CD14-positive monocyte (primary cell): ENCODE results near the gene CDH3. TPM values are rescaled to one million over a fixed set of nuclear protein-coding genes. Genes with fewer than 3 reads are reported as not detected.

Source experiments
- DNase-seq, 3 donors: peaks; one replicate each; pipeline ENCODE4 v3.0.0-alpha.2; 2011 to 2022
- H2AFZ ChIP-seq: 2 replicates; pipeline ENCODE4 v1.6.0; 2012; ENCODE audit warnings: mild to moderate bottlenecking, low read depth, low read length, inconsistent platforms; ENCODE audit not compliant: insufficient read depth, poor library complexity, severe bottlenecking
- H3K27ac ChIP-seq, 2 donors: 1 replicate in 1 of 2; 2 replicates in 1 of 2; pipeline ENCODE4 v1.5.1; 2012 to 2013; ENCODE audit warnings: low read length in 2 of 2, control low read depth in 1 of 2, inconsistent platforms in 1 of 2, low read depth in 1 of 2, mild to moderate bottlenecking in 1 of 2
- H3K27me3 ChIP-seq, 2 donors: one replicate each; pipeline versions ENCODE4 v1.6.0 to v1.6.1; 2011 to 2013; ENCODE audit warnings: low read length in 2 of 2; ENCODE audit not compliant: control insufficient read depth in 2 of 2, insufficient read depth in 2 of 2
- H3K36me3 ChIP-seq, 2 donors: replicated peaks in 1 of 2; 1 replicate in 1 of 2; 2 replicates in 1 of 2; pipeline versions ENCODE4 v1.5.1 to v1.6.1; 2012 to 2013; ENCODE audit warnings: low read length in 2 of 2, control low read depth in 1 of 2, inconsistent platforms in 1 of 2, mild to moderate bottlenecking in 1 of 2; ENCODE audit not compliant: insufficient read depth in 2 of 2, control insufficient read depth in 1 of 2
- H3K4me1 ChIP-seq, 2 donors: 1 replicate in 1 of 2; 2 replicates in 1 of 2; pipeline versions ENCODE4 v1.5.1 to v1.6.1; 2012 to 2013; ENCODE audit warnings: low read length in 2 of 2, control low read depth in 1 of 2, inconsistent platforms in 1 of 2, mild to moderate bottlenecking in 1 of 2, moderate library complexity in 1 of 2; ENCODE audit not compliant: insufficient read depth in 2 of 2, control insufficient read depth in 1 of 2
- H3K4me2 ChIP-seq: replicated peaks from 2 replicates; pipeline ENCODE3; 2012; ENCODE audit warnings: low read length, moderate library complexity, mild to moderate bottlenecking; ENCODE audit not compliant: poor library complexity, severe bottlenecking; ENCODE audit errors: extremely low read depth
- H3K4me3 ChIP-seq, 3 experiments: fragments of 200-600 bp in 1 of 3; sonication (generic) in 1 of 3; replicated peaks in 1 of 3; 1 replicate in 2 of 3; 2 replicates in 1 of 3; pipeline ENCODE4 v1.5.1; 2011 to 2013; ENCODE audit warnings: low read length in 3 of 3, mild to moderate bottlenecking in 3 of 3, control low read depth in 2 of 3, low read depth in 2 of 3, inconsistent platforms in 1 of 3, moderate library complexity in 1 of 3
- H3K79me2 ChIP-seq: 2 replicates; pipeline ENCODE4 v1.6.0; 2012; ENCODE audit warnings: mild to moderate bottlenecking, control low read depth, inconsistent platforms, low read length, moderate library complexity; ENCODE audit not compliant: insufficient read depth
- H3K9ac ChIP-seq: 2 replicates; pipeline ENCODE4 v1.6.0; 2017; ENCODE audit warnings: low read length, mild to moderate bottlenecking; ENCODE audit not compliant: insufficient read depth, poor library complexity, severe bottlenecking
- H3K9me3 ChIP-seq, 2 donors: replicated peaks in 1 of 2; 1 replicate in 1 of 2; 2 replicates in 1 of 2; pipeline versions ENCODE4 v1.5.1 to v1.6.1; 2012 to 2013; ENCODE audit warnings: low read length in 2 of 2, control low read depth in 1 of 2; ENCODE audit not compliant: control insufficient read depth in 1 of 2, insufficient read depth in 1 of 2
- H4K20me1 ChIP-seq: 2 replicates; pipeline ENCODE4 v1.6.0; 2012; ENCODE audit warnings: mild to moderate bottlenecking, low read length, control low read depth, moderate library complexity; ENCODE audit not compliant: insufficient read depth
- H3K27ac Mint-ChIP-seq, 7 donors: one replicate each; pipeline ENCODE4 v1.8.0; 2020; ENCODE audit warnings: mild to moderate bottlenecking in 7 of 7, mixed read lengths in 7 of 7, moderate library complexity in 6 of 7, inconsistent platforms in 2 of 7
- H3K27me3 Mint-ChIP-seq, 3 donors: one replicate each; pipeline ENCODE4 v1.8.0; 2021 to 2022; ENCODE audit warnings: low read depth in 3 of 3, mild to moderate bottlenecking in 3 of 3, mixed read lengths in 3 of 3, moderate library complexity in 3 of 3, inconsistent platforms in 1 of 3
- H3K36me3 Mint-ChIP-seq, 2 donors: one replicate each; pipeline ENCODE4 v1.8.0; 2020; ENCODE audit warnings: mixed read lengths in 2 of 2, inconsistent platforms in 1 of 2, mild to moderate bottlenecking in 1 of 2
- H3K4me1 Mint-ChIP-seq: one replicate; pipeline ENCODE4 v1.8.0; 2020; ENCODE audit warnings: mild to moderate bottlenecking, mixed read lengths
- H3K4me3 Mint-ChIP-seq, 2 donors: one replicate each; pipeline ENCODE4 v1.8.0; 2020; ENCODE audit warnings: mild to moderate bottlenecking in 2 of 2, mixed read lengths in 2 of 2, moderate library complexity in 1 of 2
- H3K9me3 Mint-ChIP-seq, 7 donors: one replicate each; pipeline ENCODE4 v1.8.0; 2020 to 2022; ENCODE audit warnings: mixed read lengths in 7 of 7, mild to moderate bottlenecking in 6 of 7, moderate library complexity in 6 of 7, inconsistent platforms in 2 of 7
- WGBS: methylation state at CpG from one replicate; pipeline ENCODE4 v1.1.5; 2013; ENCODE audit warnings: missing lambda C conversion rate; ENCODE audit not compliant: insufficient coverage; 5-methylcytosine and 5-hydroxymethylcytosine counted together
- intact Hi-C, 2 donors: fragments of 100-400 bp; cut with micrococcal nuclease; formaldehyde crosslinking; loops; one replicate each; pipeline versions ENCODE4 v1.15.0 to v1.15.1; 2023
- polyA plus RNA-seq, 3 donors: library from polyadenylated mRNA; depleted of rRNA in 1 of 3; unstranded in 2 of 3; stranded (reverse) in 1 of 3; fragments of 300-500 nt in 2 of 3; fragments of >200 nt in 1 of 3; fragmentation: Illumina TruSeq in 2 of 3; gene quantifications; 1 replicate in 2 of 3; 2 replicates in 1 of 3; pipeline ENCODE4 v1.2.3, GENCODE V29; 2012 to 2021
- TF ChIP-seq, protein P1 (sequence below): fragments of 200-600 bp; IDR thresholded peaks from one replicate; pipeline ENCODE4 v1.8.0; 2022; ENCODE audit warnings: antibody characterized with exemption, mild to moderate bottlenecking

CDH3 gene
- polyA plus RNA-seq, 3 donors = not detected

GRCh38 chr16:68658974-68659360, 13.9 kb downstream of the CDH3 start:
- Mint-ChIP-seq H3K9me3 (peaks cover 0 to 5% (median 0%) of the 10 kb centered on the region in 7 donors), H3K27ac (no peak overlapping the region), H3K4me1 (no peaks in the 10 kb centered on the region), H3K27me3 (peaks cover 9 to 25% (median 24%) of the 10 kb centered on the region in 3 donors), H3K4me3 (no peak overlapping the region), H3K36me3 (no peaks in the 10 kb centered on the region)
- Histone ChIP-seq H3K9ac (no peak overlapping the region), H3K79me2 (no peaks in the 10 kb centered on the region), H3K27me3 (no peaks in the 10 kb centered on the region), H3K4me1 (no peaks in the 10 kb centered on the region), H3K4me2 (no peak overlapping the region), H4K20me1 (no peaks in the 10 kb centered on the region), H3K9me3 (no peaks in the 10 kb centered on the region), H3K36me3 (no peaks in the 10 kb centered on the region), H3K4me3 (no peak overlapping the region), H3K27ac (no peak overlapping the region), H2AFZ (no peak overlapping the region)
- no CpG with 5 or more reads among the region's 1 CpG for WGBS
- intact Hi-C loops = no loop called here
- no peak for DNase-seq
- TF ChIP-seq, protein P1, sequence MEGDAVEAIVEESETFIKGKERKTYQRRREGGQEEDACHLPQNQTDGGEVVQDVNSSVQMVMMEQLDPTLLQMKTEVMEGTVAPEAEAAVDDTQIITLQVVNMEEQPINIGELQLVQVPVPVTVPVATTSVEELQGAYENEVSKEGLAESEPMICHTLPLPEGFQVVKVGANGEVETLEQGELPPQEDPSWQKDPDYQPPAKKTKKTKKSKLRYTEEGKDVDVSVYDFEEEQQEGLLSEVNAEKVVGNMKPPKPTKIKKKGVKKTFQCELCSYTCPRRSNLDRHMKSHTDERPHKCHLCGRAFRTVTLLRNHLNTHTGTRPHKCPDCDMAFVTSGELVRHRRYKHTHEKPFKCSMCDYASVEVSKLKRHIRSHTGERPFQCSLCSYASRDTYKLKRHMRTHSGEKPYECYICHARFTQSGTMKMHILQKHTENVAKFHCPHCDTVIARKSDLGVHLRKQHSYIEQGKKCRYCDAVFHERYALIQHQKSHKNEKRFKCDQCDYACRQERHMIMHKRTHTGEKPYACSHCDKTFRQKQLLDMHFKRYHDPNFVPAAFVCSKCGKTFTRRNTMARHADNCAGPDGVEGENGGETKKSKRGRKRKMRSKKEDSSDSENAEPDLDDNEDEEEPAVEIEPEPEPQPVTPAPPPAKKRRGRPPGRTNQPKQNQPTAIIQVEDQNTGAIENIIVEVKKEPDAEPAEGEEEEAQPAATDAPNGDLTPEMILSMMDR = no peak

DNA sequence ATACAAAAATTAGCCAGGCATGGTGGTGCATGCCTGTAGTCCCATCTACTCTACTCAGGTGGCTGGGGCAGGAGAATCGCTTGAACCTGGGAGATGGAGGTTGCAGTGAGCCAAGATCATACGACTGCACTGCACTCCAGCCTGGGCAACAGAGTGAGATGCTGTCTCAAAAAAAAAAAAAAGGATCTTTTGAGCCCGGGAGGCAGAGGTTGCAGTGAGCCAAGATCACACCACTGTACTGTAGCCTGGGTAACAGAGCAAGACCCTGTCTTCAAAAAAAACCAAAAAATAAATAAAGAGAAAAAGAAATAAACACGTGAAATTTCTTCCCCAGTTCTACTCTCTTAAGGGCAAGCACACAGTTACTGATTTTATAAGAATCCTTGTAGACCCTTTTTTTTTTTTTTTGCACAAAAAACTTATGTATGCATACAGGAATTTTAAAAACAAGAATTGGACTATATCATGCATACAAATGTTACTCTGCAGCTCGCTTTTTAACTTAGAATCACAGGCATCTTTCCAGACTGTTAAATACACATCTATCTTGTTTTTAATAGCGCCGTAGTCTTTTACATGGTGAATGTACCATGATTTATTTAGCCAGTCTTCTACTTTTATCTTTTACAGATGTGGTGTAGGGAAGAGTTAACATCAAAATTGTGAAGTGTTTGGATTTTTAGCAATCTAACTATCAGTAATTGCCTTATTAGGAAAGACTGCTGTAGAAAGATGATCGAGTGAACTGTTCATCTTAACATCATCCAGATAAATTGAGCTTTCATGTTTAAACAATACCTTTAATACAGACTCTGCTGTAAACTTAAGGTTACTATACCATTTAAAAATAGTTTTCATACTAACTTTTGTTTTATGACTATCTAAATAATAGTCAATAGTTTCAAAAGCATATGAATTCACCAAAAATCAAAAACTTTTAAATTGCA, 14.6 kb downstream of the CDH3 start:
- no peak for DNase-seq
- no peak overlapping the region for H2AFZ ChIP-seq
- Mint-ChIP-seq H3K4me1 (no peaks in the 10 kb centered on the region), H3K27me3 (peaks cover 9 to 24% (median 24%) of the 10 kb centered on the region in 3 donors), H3K36me3 (no peaks in the 10 kb centered on the region), H3K4me3 (no peak overlapping the region), H3K27ac (no peak overlapping the region), H3K9me3 (peaks cover 0 to 5% (median 0%) of the 10 kb centered on the region in 7 donors)
- TF ChIP-seq, protein P1 = no peak
- no peaks in the 10 kb centered on the region for H3K4me1 ChIP-seq
- no peaks in the 10 kb centered on the region for H4K20me1 ChIP-seq
- no peak overlapping the region for H3K4me2 ChIP-seq
- H3K79me2 ChIP-seq = no peaks in the 10 kb centered on the region
- 90% methylated on average over 2 of the region's 8 CpGs for WGBS
- H3K9ac ChIP-seq = no peak overlapping the region
- H3K36me3 ChIP-seq = no peaks in the 10 kb centered on the region
- no peak overlapping the region for H3K4me3 ChIP-seq
- no peak overlapping the region for H3K27ac ChIP-seq
- intact Hi-C loops = no loop called here
- H3K9me3 ChIP-seq = no peaks in the 10 kb centered on the region
- no peaks in the 10 kb centered on the region for H3K27me3 ChIP-seq
